MCF 10A (cell line): ENCODE measurements around the gene PTPRQ. TPM values are rescaled to one million over a fixed set of nuclear protein-coding genes. Genes with fewer than 3 reads are reported as not detected.

Experiments used
- BruUV-seq: library from RNA; stranded (reverse); fragments of 400-500 nt; replicated peaks from 2 replicates; lab custom pipeline; 2021; lab: Mats Ljungman, UMichigan
- CTCF ChIA-PET: fragments of 300-600 bp; sonication (Branson Sonifier 250); formaldehyde crosslinking; extraction: SDS; loops from one replicate; lab custom pipeline; 2021; ENCODE audit warnings: antibody characterized with exemption, inconsistent platforms; lab: Yijun Ruan, JAX
- POLR2A ChIA-PET: fragments of 300-600, 350-650 bp; sonication (Branson Sonifier 250); formaldehyde crosslinking; extraction: SDS; loops from one replicate; lab custom pipeline; 2020; ENCODE audit warnings: antibody characterized with exemption, inconsistent platforms; lab: Yijun Ruan, JAX
- DNase-seq: peaks from one replicate; pipeline ENCODE4 v3.0.0-alpha.2; 2018; ENCODE audit not compliant: unreplicated experiment
- H3K27ac Mint-ChIP-seq: one replicate; pipeline ENCODE4 v1.8.0; 2022; ENCODE audit warnings: mild to moderate bottlenecking, low read depth, mixed read lengths; ENCODE audit not compliant: unreplicated experiment
- H3K27me3 Mint-ChIP-seq: one replicate; pipeline ENCODE4 v1.8.0; 2022; ENCODE audit warnings: mixed read lengths; ENCODE audit not compliant: insufficient read depth, unreplicated experiment
- H3K36me3 Mint-ChIP-seq: one replicate; pipeline ENCODE4 v1.8.0; 2022; ENCODE audit warnings: mild to moderate bottlenecking, moderate library complexity, mixed read lengths; ENCODE audit not compliant: insufficient read depth, unreplicated experiment
- H3K4me1 Mint-ChIP-seq: one replicate; pipeline ENCODE4 v1.8.0; 2022; ENCODE audit warnings: mixed read lengths; ENCODE audit not compliant: insufficient read depth, unreplicated experiment
- H3K4me3 Mint-ChIP-seq: one replicate; pipeline ENCODE4 v1.8.0; 2022; ENCODE audit warnings: mild to moderate bottlenecking, moderate library complexity, mixed read lengths; ENCODE audit not compliant: unreplicated experiment
- H3K9me3 Mint-ChIP-seq: one replicate; pipeline ENCODE4 v1.8.0; 2022; ENCODE audit warnings: mixed read lengths; ENCODE audit not compliant: unreplicated experiment
- intact Hi-C: fragments of 100-400 bp; cut with micrococcal nuclease; formaldehyde crosslinking; loops from 2 replicates; pipeline ENCODE4 v1.14.1; 2022
- total RNA-seq: library from RNA; stranded (reverse); gene quantifications from 2 replicates; pipeline ENCODE4 v1.2.3, GENCODE V29; 2022
- TF ChIP-seq, protein P1 (sequence below): fragments of 200-600 bp; IDR thresholded peaks from one replicate; pipeline ENCODE4 v1.8.0; 2022; ENCODE audit warnings: antibody characterized with exemption, mild to moderate bottlenecking; ENCODE audit not compliant: unreplicated experiment

PTPRQ gene
- total RNA-seq, 1 experiment from 2014 or later: not detected

DNA sequence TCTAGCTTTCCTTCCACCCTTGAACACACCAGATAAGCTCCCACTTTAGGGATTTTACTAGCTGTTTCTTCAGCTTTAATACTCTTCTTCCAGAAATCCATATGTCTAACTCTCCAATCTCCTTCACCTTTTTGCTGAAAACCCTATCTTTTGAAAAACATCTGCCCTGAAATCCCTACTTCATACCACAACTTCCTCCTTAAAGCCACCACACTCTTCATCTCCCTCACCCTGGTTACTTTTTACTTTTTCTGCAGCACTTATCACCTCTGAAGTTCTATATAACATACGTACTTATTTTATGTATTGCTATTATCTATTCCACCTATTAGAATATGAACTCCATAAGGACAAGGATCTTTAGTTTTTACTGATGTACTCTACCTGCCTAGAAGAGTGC lies 28.6 kb upstream of the PTPRQ start:
- intact Hi-C loops: loop anchor here (10.0 kb wide), 2 partner anchors 221 to 1209 kb away; no protein-coding TSS in a partner anchor
- DNase-seq: no peak

DNA sequence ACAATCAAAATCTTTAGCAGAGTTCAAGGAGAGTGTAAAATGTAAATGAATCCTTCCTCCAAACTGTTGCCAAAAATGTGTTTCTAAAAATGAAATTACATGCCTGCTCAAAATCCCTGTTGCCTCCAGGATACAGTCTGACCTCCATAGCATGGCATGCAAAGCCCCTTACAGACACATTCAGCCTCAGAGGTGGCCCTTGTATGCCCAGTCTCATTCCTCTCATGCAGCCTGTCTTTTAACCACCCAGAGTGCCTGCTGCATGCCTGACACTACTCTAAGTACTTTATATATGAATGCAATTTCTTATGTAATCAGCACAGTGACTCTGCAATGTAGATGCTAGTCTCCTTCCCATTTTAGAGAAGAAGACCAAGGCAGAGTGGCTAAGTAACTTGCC lies 24.4 kb upstream of the PTPRQ start:
- H3K4me3 Mint-ChIP-seq: no peak overlapping the region
- BruUV-seq: no TSS peak
- H3K27me3 Mint-ChIP-seq: peaks cover 91% of the 10 kb centered on the region
- no peak for DNase-seq
- peaks cover 4% of the 10 kb centered on the region for H3K36me3 Mint-ChIP-seq
- no peaks in the 10 kb centered on the region for H3K9me3 Mint-ChIP-seq
- no peaks in the 10 kb centered on the region for H3K4me1 Mint-ChIP-seq
- TF ChIP-seq, protein P1, sequence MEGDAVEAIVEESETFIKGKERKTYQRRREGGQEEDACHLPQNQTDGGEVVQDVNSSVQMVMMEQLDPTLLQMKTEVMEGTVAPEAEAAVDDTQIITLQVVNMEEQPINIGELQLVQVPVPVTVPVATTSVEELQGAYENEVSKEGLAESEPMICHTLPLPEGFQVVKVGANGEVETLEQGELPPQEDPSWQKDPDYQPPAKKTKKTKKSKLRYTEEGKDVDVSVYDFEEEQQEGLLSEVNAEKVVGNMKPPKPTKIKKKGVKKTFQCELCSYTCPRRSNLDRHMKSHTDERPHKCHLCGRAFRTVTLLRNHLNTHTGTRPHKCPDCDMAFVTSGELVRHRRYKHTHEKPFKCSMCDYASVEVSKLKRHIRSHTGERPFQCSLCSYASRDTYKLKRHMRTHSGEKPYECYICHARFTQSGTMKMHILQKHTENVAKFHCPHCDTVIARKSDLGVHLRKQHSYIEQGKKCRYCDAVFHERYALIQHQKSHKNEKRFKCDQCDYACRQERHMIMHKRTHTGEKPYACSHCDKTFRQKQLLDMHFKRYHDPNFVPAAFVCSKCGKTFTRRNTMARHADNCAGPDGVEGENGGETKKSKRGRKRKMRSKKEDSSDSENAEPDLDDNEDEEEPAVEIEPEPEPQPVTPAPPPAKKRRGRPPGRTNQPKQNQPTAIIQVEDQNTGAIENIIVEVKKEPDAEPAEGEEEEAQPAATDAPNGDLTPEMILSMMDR: no peak
- POLR2A ChIA-PET: no interaction called here
- intact Hi-C loops: loop anchor here (10.0 kb wide), 2 partner anchors 225 to 1205 kb away; no protein-coding TSS in a partner anchor
- H3K27ac Mint-ChIP-seq: no peak overlapping the region
- CTCF ChIA-PET: no interaction called here

More for the DNA sequence above, 28.6 kb upstream of the PTPRQ start:
- peaks cover 80% of the 10 kb centered on the region for H3K27me3 Mint-ChIP-seq
- no peaks in the 10 kb centered on the region for H3K9me3 Mint-ChIP-seq
- TF ChIP-seq, protein P1: no peak
- POLR2A ChIA-PET: no interaction called here
- no peak overlapping the region for H3K27ac Mint-ChIP-seq
- H3K4me3 Mint-ChIP-seq: no peak overlapping the region
- H3K4me1 Mint-ChIP-seq: no peaks in the 10 kb centered on the region
- H3K36me3 Mint-ChIP-seq: peaks cover 4% of the 10 kb centered on the region
- BruUV-seq: no TSS peak
- CTCF ChIA-PET: interaction anchor here (0.6 kb wide), 1 partner anchor 154 kb away, joined by 3 read pairs; no protein-coding TSS in a partner anchor

DNA sequence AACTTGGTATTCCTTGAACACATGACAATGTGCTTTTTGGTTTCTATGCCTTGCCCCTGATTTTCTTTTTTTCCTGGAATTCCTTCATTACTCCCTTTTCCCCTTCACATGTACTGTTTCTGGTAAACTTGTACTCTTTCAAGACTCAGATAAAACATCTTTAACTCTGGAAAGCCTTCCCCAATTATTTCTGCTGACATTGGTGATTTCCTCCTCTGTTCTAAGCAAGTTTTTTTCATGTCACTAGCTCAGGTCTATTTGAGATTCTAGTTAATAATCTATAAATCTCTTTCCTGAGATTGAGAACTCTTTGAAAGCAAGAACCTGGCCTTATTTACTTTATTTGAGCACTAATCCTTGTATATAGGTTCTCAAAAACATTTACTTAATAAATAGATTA lies 24.0 kb upstream of the PTPRQ start:
- intact Hi-C loops: no loop called here
- ChIA-PET POLR2A (no interaction called here), CTCF (interaction anchor here (0.6 kb wide), 1 partner anchor 404 kb away, joined by 3 read pairs; no protein-coding TSS in a partner anchor)
- Mint-ChIP-seq H3K4me3 (no peak overlapping the region), H3K9me3 (no peaks in the 10 kb centered on the region), H3K4me1 (no peaks in the 10 kb centered on the region), H3K36me3 (no peaks in the 10 kb centered on the region), H3K27ac (no peak overlapping the region), H3K27me3 (peaks cover 91% of the 10 kb centered on the region)
- no peak for DNase-seq
- no TSS peak for BruUV-seq
- TF ChIP-seq, protein P1: no peak

DNA sequence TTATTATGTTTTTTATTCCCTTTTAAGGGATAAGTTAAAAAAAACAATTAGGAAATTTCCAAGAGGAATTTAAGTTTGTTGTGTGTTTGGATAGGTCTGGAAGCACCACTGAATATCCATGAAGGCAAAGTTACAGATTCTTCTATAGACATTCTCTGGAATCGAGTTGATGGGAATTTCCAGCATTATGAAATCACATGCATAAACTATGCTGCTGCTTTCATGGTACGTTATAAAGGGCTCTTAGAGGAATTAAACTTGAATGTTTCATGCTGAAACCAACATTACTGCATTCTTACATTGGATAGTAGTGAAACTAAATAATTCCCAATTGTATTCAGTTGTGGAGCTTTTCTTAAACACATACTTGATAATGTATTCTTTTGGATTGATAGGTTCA lies 21.5 kb upstream of the PTPRQ start:
- no TSS peak for BruUV-seq
- no peaks in the 10 kb centered on the region for H3K4me1 Mint-ChIP-seq
- CTCF ChIA-PET: no interaction called here
- no peak overlapping the region for H3K27ac Mint-ChIP-seq
- TF ChIP-seq, protein P1: no peak
- peaks cover 94% of the 10 kb centered on the region for H3K27me3 Mint-ChIP-seq
- intact Hi-C loops: no loop called here
- no peak for DNase-seq
- POLR2A ChIA-PET: no interaction called here
- no peak overlapping the region for H3K4me3 Mint-ChIP-seq
- H3K9me3 Mint-ChIP-seq: no peaks in the 10 kb centered on the region
- no peaks in the 10 kb centered on the region for H3K36me3 Mint-ChIP-seq
